PC-9 (cell line): ENCODE results near the gene CROCC.

Experiments
- CTCF ChIP-seq: fragments of 200-600 bp; sonication (generic); conservative IDR thresholded peaks from 2 replicates; pipeline ENCODE4 v1.6.1; 2017; ENCODE audit warnings: mixed run types, antibody characterized with exemption, mild to moderate bottlenecking, moderate library complexity
- EZH2 ChIP-seq: fragments of 200-600 bp; sonication (generic); IDR thresholded peaks from 2 replicates; pipeline ENCODE4 v1.8.0; 2017; ENCODE audit warnings: antibody characterized with exemption, low read depth

- TF ChIP-seq CTCF (no peak), EZH2 (no peak)
These were observed 45.4 kb downstream of the CROCC start for GRCh38 chr1:16967095-16967575.
